ENCODE data around the gene UBE3D. TPM values are rescaled to one million over a fixed set of nuclear protein-coding genes. Genes with fewer than 3 reads are reported as not detected.

Gene UBE3D
- total RNA-seq, 1 experiment from 2014 or later, result 5.5 TPM

- Histone ChIP-seq H3K36me3 (ENCODE audit: low read depth) (no peaks in the 10 kb centered on the region), H3K4me1 (replicated peaks; ENCODE audit: insufficient read depth) (no peaks in the 10 kb centered on the region), H3K9me3 (ENCODE audit: insufficient read depth, low read depth) (no peaks in the 10 kb centered on the region), H3F3A (ENCODE audit: insufficient read depth, low read depth) (no peaks in the 10 kb centered on the region), H3K27ac (no peak overlapping the region), H3K4me2 (no peak overlapping the region), H3K79me2 (ENCODE audit: low read depth) (no peaks in the 10 kb centered on the region), H2AFZ (no peak overlapping the region), H3K27me3 (ENCODE audit: insufficient read depth, low read depth) (no peaks in the 10 kb centered on the region), H3K4me3 (no peak overlapping the region), H3K9me2 (ENCODE audit: insufficient read depth) (no peaks in the 10 kb centered on the region), H4K20me1 (ENCODE audit: insufficient read depth) (no peaks in the 10 kb centered on the region)
- POLR2A ChIA-PET (ENCODE audit: unreplicated experiment), result no interaction called here
- DNase-seq, result no peak
- intact Hi-C loops (cut with micrococcal nuclease; ENCODE audit: unreplicated experiment), result no loop called here
- no TSS peak for BruUV-seq (replicated peaks)
- CTCF ChIA-PET, result no interaction called here
- TF ChIP-seq CTCF (conservative IDR thresholded peaks at IDR 0.05) (no peak), EZH2 (IDR thresholded peaks at IDR 0.05; ENCODE audit: low read depth) (no peak)
These were observed 42.7 kb upstream of the UBE3D start for GRCh38 chr6:83108378-83108777.

GRCh38 chr6:83098589-83098988, 32.9 kb upstream of the UBE3D start:
- no peak overlapping the region for H3K4me2 ChIP-seq
- H3K9me2 ChIP-seq (ENCODE audit: insufficient read depth), result no peaks in the 10 kb centered on the region
- no peaks in the 10 kb centered on the region for H3K27me3 ChIP-seq (ENCODE audit: insufficient read depth, low read depth)
- H2AFZ ChIP-seq, result no peak overlapping the region
- H3K4me1 ChIP-seq (replicated peaks; ENCODE audit: insufficient read depth), result no peaks in the 10 kb centered on the region
- no peaks in the 10 kb centered on the region for H3F3A ChIP-seq (ENCODE audit: insufficient read depth, low read depth)
- no peak for DNase-seq
- no TSS peak for BruUV-seq (replicated peaks)
- TF ChIP-seq CTCF (conservative IDR thresholded peaks at IDR 0.05) (no peak), EZH2 (IDR thresholded peaks at IDR 0.05; ENCODE audit: low read depth) (no peak)
- no peak overlapping the region for H3K4me3 ChIP-seq
- H3K36me3 ChIP-seq (ENCODE audit: low read depth), result no peaks in the 10 kb centered on the region
- no peak overlapping the region for H3K27ac ChIP-seq
- POLR2A ChIA-PET (ENCODE audit: unreplicated experiment), result no interaction called here
- intact Hi-C loops (cut with micrococcal nuclease; ENCODE audit: unreplicated experiment), result no loop called here
- H3K9me3 ChIP-seq (ENCODE audit: insufficient read depth, low read depth), result no peaks in the 10 kb centered on the region
- H4K20me1 ChIP-seq (ENCODE audit: insufficient read depth), result no peaks in the 10 kb centered on the region
- no peaks in the 10 kb centered on the region for H3K79me2 ChIP-seq (ENCODE audit: low read depth)
- CTCF ChIA-PET, result no interaction called here

- H3F3A ChIP-seq (ENCODE audit: insufficient read depth, low read depth), result no peaks in the 10 kb centered on the region
- no peak overlapping the region for H2AFZ ChIP-seq
- no peaks in the 10 kb centered on the region for H3K9me3 ChIP-seq (ENCODE audit: insufficient read depth, low read depth)
- no peak for DNase-seq
- CTCF ChIA-PET, result no interaction called here
- no peak overlapping the region for H3K4me3 ChIP-seq
- no peak overlapping the region for H3K27ac ChIP-seq
- no peaks in the 10 kb centered on the region for H3K4me1 ChIP-seq (replicated peaks; ENCODE audit: insufficient read depth)
- intact Hi-C loops (cut with micrococcal nuclease; ENCODE audit: unreplicated experiment), result no loop called here
- POLR2A ChIA-PET (ENCODE audit: unreplicated experiment), result no interaction called here
- BruUV-seq (replicated peaks), result no TSS peak
- H3K9me2 ChIP-seq (ENCODE audit: insufficient read depth), result no peaks in the 10 kb centered on the region
- no peak for TF ChIP-seq EZH2 (IDR thresholded peaks at IDR 0.05; ENCODE audit: low read depth)
- TF ChIP-seq CTCF (conservative IDR thresholded peaks at IDR 0.05), result no peak
- no peaks in the 10 kb centered on the region for H3K36me3 ChIP-seq (ENCODE audit: low read depth)
- no peak overlapping the region for H3K4me2 ChIP-seq
- no peaks in the 10 kb centered on the region for H4K20me1 ChIP-seq (ENCODE audit: insufficient read depth)
- H3K79me2 ChIP-seq (ENCODE audit: low read depth), result no peaks in the 10 kb centered on the region
- no peaks in the 10 kb centered on the region for H3K27me3 ChIP-seq (ENCODE audit: insufficient read depth, low read depth)
These were observed 32.0 kb upstream of the UBE3D start for GRCh38 chr6:83097675-83098074.
